GM18519 (cell line): ENCODE measurements around the gene TMEM127.
"Not testable (repeated sequence)": the region's sequence is repeated elsewhere in the genome, so short reads cannot be mapped to it uniquely, and the experiment has no call there.

Source experiments
- ATAC-seq: cut with Tn5 transposase; IDR thresholded peaks from one replicate; pipeline ENCODE4 v1.9.1; 2021; ENCODE audit warnings: mild to moderate bottlenecking, moderate library complexity; ENCODE audit not compliant: unreplicated experiment, low FRiP score

TMEM127 gene

GRCh38 chr2:96243843-96244242 is 22.0 kb downstream of the TMEM127 start:
- no peak for ATAC-seq

GRCh38 chr2:96241900-96242611 is 23.7 kb downstream of the TMEM127 start:
- peak; percentile 67 for ATAC-seq

GRCh38 chr2:96241227-96241626 is 24.6 kb downstream of the TMEM127 start:
- no peak for ATAC-seq

DNA sequence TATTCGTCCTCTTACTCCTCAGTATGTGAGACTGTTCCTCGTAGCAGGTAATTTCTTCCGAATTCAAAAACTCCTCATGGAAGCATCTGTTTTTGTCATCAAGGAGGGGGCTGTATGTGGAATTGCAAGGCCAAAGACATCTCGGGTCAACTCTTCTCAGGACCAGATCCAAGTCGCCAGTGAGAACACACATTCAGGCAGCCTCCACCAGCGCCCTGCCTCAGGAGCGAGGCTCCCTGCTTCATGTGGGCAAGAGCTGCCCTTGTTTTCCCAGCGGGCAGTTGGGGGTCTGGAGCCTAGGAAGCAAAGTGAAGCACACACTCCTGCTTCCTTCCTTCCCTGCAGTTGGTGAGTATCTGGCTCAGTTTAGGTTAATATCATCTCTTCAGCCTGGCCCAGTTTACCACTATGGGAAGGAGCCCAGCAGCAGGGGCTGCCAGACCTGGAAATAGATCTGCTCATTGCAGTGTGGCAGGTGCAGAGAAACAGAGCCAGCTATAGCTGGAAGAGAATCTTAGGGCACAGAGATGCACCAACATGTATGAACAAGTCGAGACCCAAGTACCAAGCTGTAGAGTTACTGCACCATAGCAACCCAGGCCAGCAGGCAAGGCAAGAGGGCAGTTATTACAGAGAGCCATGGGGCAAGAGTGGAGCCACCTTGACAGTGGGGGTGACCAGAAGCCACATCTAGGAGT is 25.3 kb downstream of the TMEM127 start:
- ATAC-seq = no peak

- ATAC-seq = no peak
Measured at GRCh38 chr2:96239745-96240264, 26.0 kb downstream of the TMEM127 start.

GRCh38 chr2:96239091-96239490 is 26.7 kb downstream of the TMEM127 start:
- no peak for ATAC-seq

DNA sequence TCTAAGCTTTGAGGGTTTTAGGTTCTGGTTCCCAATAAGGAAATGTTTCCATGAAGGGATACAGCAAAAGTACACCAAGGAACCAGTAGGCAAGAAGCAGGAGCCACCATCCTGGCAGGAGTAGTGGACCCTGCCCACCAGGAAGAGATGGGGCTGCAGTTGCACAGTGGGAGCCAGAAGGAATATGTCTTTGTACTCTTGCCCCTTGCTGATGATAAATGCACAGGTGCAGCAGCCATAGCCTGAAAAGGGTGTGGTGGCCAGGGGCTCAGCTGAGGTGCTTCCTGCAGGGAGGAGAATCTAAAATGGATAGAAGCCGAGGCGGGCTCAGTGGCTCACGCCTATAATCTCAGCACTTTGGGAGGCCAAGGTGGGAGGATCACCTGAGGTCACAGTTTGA is 27.5 kb downstream of the TMEM127 start:
- no peak for ATAC-seq

DNA sequence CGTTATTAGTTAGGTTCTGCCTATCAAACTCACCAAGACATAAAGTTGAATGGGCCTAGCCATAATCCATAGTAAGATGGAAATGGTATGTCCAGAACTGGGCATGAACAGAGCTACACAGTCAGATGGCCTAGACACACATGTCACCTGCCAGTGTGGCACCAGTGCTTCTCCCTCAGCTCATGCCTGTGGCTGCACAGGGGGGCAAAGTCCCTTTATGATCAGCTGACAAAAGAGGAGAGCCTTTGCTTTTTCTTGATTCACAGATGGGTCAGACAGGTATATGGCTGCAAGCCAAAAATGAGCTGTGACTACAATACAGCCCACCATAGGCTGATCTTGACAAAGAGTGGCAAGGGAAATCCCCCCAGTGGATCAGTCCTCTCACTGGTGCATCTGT is 28.9 kb downstream of the TMEM127 start:
- ATAC-seq = no peak

GRCh38 chr2:96233880-96234316 is 31.9 kb downstream of the TMEM127 start:
- ATAC-seq = peak; percentile 67

- ATAC-seq = no peak
Measured at GRCh38 chr2:96233436-96233835, 32.4 kb downstream of the TMEM127 start.

GRCh38 chr2:96231316-96231715 is 34.5 kb downstream of the TMEM127 start:
- no peak for ATAC-seq

- peak; percentile 59 for ATAC-seq
Measured at GRCh38 chr2:96225016-96225533, 40.7 kb downstream of the TMEM127 start.

DNA sequence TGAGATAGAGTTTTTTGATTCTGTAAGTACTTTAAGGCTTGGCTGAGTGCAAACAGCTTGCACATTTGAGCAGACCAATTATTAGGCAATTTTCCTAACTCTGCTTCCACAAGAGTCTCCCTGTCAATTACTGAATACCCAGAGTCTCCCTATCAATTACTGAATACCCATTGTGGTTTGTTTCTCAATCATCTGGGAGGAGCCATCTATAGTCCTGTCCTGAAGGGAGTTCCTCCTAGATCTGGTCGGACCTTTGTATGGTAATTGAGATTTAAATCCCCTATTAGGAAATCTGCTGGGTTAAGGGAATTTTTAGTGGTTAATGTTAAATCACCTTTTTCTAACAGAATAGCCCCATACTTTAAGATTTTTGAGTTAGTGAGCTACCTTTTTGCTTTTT is 44.7 kb downstream of the TMEM127 start:
- not testable (repeated sequence) for ATAC-seq

DNA sequence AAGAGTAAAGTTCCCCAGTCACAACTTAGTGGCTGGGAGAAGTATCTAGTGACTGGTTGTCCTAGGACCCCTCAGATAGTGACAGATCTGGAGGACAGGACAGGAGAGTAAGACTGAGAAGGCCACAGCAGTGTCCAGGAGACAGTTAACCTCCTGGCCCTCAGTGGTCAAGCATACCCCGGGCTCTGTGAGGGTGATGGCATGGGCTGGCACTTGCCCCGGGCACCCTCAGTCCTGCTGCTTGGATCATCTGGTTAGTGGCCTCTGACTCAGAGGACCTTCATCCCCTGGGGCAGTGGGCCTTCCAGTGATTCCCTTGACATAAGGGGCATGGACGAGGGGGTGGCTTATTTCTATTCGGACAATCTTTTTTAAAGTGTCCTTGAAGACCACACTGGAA is 45.8 kb downstream of the TMEM127 start:
- ATAC-seq = not testable (repeated sequence)

- no peak for ATAC-seq
Measured at GRCh38 chr2:96218508-96219131, 47.2 kb downstream of the TMEM127 start.

DNA sequence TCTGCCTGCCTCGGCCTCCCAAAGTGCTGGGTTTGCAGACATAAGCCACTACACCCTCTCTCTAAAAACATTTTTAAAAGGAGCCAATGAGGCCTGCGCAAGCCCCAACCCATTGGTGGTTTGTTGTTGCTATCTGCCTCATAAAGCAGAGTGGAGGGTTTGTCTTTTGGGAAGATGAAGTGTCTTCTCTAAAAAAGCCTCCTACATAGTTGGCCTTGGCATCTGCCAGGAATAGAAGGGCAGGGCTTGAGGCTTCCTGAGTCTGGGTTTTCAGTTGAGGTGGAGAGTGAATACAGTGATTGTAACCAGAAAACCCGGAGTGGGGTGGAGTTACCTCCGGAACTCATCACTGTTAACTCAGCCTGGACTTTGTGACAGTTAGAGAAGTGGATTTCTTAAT is 51.2 kb downstream of the TMEM127 start:
- ATAC-seq = no peak

DNA sequence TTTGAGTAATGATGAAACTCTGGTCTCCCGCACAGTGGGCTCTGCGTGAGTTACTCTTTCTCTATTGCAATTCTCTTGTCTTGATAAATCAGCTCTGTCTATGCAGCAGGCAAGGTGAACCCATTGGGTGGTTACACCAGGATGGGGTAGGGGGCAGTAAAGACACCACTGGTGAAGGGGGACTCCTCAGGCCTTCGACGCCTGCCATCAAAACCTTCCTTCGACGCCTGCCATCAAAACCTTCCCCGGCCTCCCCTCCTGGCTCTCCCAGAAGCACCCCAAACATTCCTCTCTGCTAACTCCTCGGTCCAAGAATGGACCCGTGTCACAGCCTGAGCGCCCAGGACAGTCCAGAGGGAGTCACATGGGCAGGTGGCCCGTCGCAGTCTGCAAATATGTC is 52.4 kb downstream of the TMEM127 start:
- ATAC-seq = no peak

DNA sequence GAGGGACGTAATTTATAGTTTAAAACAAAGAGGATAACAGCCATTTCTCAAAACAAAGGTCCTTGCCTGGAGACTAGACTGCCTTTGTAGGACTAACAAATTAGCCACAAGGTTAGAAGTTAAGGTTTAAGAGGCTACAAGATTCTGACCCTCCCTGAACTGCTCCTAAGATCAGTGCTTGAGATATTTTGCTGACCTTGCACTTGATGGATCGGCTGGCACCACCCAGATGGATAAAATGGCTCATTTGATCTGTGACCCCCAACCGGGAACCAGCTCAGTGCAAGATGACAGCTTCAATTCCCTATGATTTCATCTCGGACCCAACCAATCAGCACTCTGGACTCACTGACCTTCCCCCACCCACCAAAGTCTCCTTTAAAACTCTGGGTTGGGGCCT is 53.5 kb downstream of the TMEM127 start:
- no peak for ATAC-seq

DNA sequence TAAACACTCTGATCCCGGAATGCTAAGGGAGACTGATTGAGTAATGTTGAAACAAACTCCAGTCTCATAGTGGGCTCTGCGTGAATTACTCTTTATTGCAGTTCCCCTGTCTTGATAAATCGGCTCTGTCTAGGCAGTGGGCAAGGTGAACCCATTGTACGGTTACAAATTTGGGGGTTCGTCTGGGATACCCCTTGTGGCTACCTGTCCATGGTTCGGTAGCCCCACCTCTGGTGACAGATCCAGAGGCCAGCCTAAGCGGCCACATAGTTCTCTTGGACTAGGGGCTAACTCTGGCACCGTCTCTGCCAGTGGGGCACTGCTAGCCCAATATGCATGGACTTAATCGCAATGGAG is 56.1 kb downstream of the TMEM127 start:
- no peak for ATAC-seq

DNA sequence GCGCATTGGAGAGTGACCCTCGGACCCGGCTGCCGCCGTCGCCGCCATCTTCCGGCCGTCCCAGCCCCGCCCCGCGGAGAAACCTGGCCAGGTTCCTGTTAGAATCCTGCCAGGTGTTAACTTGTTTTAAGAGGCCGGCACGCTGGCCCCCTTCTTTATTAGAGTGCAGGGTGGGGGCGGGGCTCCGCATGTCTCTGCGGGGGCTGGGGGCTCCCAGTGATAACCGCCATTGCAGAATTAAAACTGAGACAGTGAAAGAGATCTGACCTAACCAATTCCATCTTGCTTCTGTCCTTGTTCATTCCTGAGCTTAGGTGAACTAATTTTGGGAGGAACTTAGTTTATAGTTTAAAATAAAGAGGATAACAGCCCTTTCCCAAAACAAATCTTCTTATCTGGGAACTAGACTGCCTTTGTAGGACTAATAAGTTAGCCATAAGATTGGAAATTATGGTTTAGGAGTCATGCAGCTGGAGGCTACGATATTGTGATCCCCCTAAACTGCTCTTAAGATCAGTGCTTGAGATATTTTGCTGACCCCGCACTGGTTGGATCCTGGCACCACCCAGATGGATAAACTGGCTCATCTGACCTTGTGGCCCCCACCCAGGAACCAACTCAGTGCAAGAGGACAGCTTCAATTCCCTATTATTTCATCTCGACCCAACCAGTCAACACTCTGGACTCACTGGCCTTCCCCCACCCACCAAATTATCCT is 56.6 kb downstream of the TMEM127 start:
- ATAC-seq = no peak
